ENCODE results near the gene SMAD7. TPM values are rescaled to one million over a fixed set of nuclear protein-coding genes. Genes with fewer than 3 reads are reported as not detected.

The SMAD7 gene
- total and polyA plus RNA-seq, 9 donors = 9.1 to 16.8 (median 13.2) TPM

DNA sequence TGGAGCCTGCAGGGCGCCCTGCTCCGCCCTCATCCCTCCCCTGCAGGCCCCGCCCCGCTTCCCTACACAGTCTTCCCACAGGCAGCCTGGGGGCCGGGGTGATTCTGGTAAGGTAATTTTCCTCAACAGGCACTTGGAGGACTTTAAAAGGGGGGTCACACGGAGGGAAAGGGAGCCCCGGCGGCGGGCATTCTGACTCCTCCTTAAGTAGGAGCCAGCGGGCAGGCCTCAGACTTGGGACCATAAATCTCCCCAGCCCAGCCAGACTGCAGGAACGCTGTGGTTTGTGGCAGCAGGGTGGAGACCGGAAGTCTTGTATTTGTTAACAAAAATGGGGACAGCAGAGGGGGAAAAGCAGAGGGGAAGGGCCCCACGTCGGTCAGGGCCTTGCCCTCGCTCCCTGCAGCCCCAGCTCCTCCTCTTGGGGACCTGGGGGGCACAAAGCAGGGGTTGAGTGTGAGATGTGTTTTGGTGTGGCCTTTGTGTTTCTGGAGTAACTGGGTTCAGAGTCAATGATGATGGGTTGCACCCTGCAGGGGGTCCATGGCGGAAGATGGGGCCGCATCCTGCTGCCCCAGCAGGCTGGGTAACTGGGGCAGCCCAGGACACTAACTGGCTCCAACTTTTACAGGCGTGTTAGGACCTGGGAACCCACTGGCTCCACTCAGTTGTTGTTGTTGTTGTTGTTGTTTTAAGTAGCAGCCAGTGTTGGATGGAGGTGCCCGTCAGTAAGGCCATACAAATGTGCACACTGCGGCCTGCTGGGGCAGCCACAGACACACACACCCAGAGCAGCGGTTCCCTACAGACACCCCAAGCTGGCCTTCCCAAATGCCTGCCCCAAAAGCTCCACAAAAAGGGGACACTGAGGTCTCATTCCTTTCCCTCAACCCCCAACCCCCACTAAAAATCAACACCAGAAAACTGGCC is 27.7 kb downstream of the SMAD7 start:
- WGBS (ENCODE audit: insufficient coverage) = 11% methylated on average over 12 of the region's 21 CpGs
- Histone ChIP-seq H3K27me3 (ENCODE audit: control insufficient read depth, insufficient read depth, low read length) (no peaks in the 10 kb centered on the region), H3K9me3 (replicated peaks; ENCODE audit: control insufficient read depth, low read depth, low read length) (no peaks in the 10 kb centered on the region), H3K27ac (ENCODE audit: low read length) (peak overlapping the region; percentile 61), H3K4me1 (ENCODE audit: control insufficient read depth, insufficient read depth, low read length) (peaks cover 68% of the 10 kb centered on the region), H3K36me3 (ENCODE audit: control insufficient read depth, insufficient read depth, low read length) (peaks cover 21% of the 10 kb centered on the region), H3K4me3 (ENCODE audit: low read length) (peak overlapping the region; percentile 20)
- DNase-seq = peak; percentile 83

DNA sequence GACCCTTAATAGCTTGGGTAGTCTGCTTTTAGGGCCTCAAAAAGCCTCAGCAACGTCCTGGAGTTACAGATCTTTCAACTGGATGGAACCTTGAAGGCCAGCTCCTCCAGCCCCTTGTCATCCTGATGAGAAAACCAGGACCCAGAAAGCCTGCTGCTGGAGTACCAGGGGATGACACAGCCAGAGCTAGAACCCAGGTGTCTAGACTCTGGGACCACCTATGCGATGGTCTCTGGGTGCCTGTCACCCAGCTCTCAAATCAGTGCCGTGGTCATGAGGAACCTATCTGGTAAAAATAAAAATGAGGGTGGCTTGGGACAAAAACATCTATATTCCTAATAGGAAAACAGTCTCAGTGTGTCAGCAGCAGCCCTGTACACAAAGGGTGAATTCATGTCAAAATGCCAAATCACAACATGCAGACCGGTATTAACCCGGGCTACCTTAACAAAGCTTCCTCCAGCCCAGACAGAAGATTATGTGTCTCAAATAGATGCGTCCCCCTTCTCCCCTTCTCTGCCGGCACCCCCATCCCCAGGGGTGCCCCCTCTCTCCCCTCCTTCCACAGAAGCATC is 28.5 kb downstream of the SMAD7 start:
- H3K9me3 ChIP-seq (replicated peaks; ENCODE audit: control insufficient read depth, low read depth, low read length) = no peaks in the 10 kb centered on the region
- H3K27ac ChIP-seq (ENCODE audit: low read length) = peak overlapping the region; percentile 61
- peaks cover 60% of the 10 kb centered on the region for H3K4me1 ChIP-seq (ENCODE audit: control insufficient read depth, insufficient read depth, low read length)
- WGBS (ENCODE audit: insufficient coverage) = 8% methylated on average over 3 of the region's 7 CpGs
- H3K36me3 ChIP-seq (ENCODE audit: control insufficient read depth, insufficient read depth, low read length) = peaks cover 21% of the 10 kb centered on the region
- peak; percentile 64 for DNase-seq
- H3K27me3 ChIP-seq (ENCODE audit: control insufficient read depth, insufficient read depth, low read length) = no peaks in the 10 kb centered on the region
- H3K4me3 ChIP-seq (ENCODE audit: low read length) = peak overlapping the region; percentile 20

DNA sequence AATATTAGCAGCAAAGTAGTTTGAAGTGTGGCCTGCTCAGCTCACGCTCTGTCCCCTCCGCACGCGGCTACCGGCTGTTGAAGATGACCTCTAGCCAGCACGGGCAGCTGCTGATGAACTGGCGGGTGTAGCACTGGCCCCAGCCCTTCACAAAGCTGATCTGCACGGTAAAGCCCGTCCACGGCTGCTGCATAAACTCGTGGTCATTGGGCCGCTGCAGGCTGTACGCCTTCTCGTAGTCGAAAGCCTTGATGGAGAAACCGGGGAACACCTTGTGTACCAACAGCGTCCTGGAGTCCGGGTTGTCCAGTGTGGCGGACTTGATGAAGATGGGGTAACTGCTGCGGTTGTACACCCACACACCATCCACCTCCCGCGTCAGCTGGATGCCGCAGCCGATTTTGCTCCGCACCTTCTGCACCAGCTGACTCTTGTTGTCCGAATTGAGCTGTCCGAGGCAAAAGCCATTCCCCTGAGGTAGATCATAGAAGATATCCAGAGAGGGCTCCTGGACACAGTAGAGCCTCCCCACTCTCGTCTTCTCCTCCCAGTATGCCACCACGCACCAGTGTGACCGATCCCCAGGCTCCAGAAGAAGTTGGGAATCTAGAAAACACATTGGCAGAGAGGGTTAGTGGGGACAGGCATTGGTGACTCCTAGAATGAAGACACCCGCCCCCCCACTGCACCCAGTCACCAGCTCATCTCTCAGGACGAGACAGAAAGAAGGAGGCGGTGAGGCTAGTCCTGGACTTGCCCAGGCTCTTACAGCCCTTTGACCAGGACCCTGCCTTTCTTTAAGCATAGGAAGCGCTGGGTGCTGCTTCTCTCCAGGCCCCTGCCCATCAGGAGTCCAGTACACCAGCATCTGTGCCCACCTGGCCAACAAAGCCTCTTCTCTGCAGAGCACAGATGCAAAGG is 29.2 kb downstream of the SMAD7 start:
- H3K9me3 ChIP-seq (replicated peaks; ENCODE audit: control insufficient read depth, low read depth, low read length) = no peaks in the 10 kb centered on the region
- H3K27ac ChIP-seq (ENCODE audit: low read length) = no peak overlapping the region
- DNase-seq = peak; percentile 66
- 82% methylated on average over 21 of the region's 34 CpGs for WGBS (ENCODE audit: insufficient coverage)
- peaks cover 53% of the 10 kb centered on the region for H3K4me1 ChIP-seq (ENCODE audit: control insufficient read depth, insufficient read depth, low read length)
- H3K36me3 ChIP-seq (ENCODE audit: control insufficient read depth, insufficient read depth, low read length) = peaks cover 21% of the 10 kb centered on the region
- no peaks in the 10 kb centered on the region for H3K27me3 ChIP-seq (ENCODE audit: control insufficient read depth, insufficient read depth, low read length)
- no peak overlapping the region for H3K4me3 ChIP-seq (ENCODE audit: low read length)

DNA sequence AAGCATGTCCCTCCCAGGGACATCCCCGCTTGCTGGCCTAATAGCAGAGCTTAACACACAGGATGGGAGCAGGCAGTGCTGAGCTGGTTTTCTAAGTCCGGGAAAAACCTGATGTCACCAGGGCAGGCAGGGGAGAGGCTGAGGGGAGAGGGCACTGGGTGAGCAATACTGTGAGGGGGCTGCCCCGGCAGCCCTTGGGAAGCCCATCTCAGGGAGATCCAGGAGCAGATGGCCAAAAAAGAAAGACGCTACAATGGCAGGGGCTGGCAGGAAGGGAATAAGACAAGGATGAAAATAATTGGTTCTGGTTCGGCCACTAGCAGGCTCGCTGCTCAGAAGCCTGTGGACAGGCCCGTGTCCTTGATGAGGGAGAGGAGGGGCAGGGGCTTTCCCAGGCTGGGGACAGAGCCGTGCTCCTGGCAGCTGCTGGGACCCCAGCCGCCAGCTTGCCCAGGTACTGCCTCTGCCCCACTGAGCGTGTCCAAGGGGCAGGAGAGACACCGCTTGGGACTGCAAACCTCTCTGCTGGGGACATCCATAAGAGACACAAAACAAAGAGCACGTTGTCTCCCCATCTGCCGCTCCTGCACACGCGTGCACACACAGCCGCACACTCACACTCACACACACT is 30.2 kb downstream of the SMAD7 start:
- Histone ChIP-seq H3K4me1 (ENCODE audit: control insufficient read depth, insufficient read depth, low read length) (peaks cover 56% of the 10 kb centered on the region), H3K36me3 (ENCODE audit: control insufficient read depth, insufficient read depth, low read length) (peaks cover 21% of the 10 kb centered on the region), H3K4me3 (ENCODE audit: low read length) (no peak overlapping the region), H3K9me3 (replicated peaks; ENCODE audit: control insufficient read depth, low read depth, low read length) (no peaks in the 10 kb centered on the region), H3K27ac (ENCODE audit: low read length) (peak overlapping the region; percentile 44), H3K27me3 (ENCODE audit: control insufficient read depth, insufficient read depth, low read length) (no peaks in the 10 kb centered on the region)
- WGBS (ENCODE audit: insufficient coverage) = 60% methylated on average over 10 of the region's 16 CpGs
- DNase-seq = no peak

DNA sequence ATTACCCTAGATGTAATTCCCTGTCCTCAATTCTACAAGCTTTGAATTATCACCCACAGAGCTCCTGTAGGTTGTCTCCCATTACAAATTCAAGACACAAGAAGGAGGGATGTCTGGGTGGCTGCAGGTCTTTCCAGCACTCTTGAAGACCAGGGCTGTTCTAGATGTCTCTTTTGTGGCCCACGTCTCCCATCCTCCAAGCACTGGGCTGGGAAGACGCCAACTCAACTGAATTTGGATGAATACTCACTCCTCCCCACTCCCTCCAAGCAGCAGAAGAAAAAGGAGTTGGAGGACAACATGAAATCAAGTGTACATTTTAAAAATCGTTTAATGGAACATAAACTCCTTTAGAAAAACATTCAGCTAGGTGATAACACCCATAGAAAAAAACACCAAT is 31.2 kb downstream of the SMAD7 start:
- Histone ChIP-seq H3K36me3 (ENCODE audit: control insufficient read depth, insufficient read depth, low read length) (peaks cover 21% of the 10 kb centered on the region), H3K9me3 (replicated peaks; ENCODE audit: control insufficient read depth, low read depth, low read length) (no peaks in the 10 kb centered on the region), H3K4me1 (ENCODE audit: control insufficient read depth, insufficient read depth, low read length) (peaks cover 55% of the 10 kb centered on the region), H3K27ac (ENCODE audit: low read length) (no peak overlapping the region), H3K4me3 (ENCODE audit: low read length) (no peak overlapping the region), H3K27me3 (ENCODE audit: control insufficient read depth, insufficient read depth, low read length) (no peaks in the 10 kb centered on the region)
- no peak for DNase-seq
- no CpG with 5 or more reads among the region's 3 CpGs for WGBS (ENCODE audit: insufficient coverage)

DNA sequence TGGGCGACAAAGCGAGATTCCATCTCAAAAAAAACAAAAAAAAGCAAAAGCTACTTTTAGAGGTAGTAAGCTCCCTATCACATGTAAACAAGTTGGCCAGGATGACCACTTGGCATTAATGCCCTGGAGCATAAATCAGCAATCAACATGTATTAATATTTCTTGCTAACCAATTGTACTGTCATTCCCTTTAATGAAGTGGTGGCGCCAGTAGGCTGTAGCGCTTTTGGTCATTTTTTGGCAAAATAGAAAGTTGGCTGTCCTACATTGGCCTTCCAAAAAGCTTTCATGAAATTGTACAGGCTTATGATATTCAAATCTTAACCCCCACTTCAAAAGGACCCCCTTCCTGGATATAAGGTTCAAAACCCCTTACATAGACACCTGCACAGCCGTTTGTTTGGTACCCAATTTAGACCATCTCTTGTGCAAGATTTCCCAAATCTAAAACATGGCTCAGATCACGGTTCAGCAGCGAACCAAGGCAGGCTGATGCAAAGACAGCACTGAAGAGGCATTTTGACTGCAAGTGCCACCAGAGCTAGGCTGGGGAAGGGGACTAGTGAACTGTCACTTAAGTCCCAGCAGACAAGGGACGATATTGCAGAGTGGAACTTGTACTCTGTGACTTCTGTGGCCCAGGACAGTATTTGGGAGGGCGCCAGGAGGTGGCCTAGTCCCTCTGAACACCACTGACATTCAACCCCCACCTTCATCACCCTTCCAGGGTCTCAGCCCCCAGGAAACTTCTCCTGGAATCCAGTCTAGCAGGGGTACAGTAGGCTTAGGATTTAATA is 31.9 kb downstream of the SMAD7 start:
- 75% methylated on average over 3 of the region's 9 CpGs for WGBS (ENCODE audit: insufficient coverage)
- DNase-seq = no peak
- no peak overlapping the region for H3K4me3 ChIP-seq (ENCODE audit: low read length)
- H3K27ac ChIP-seq (ENCODE audit: low read length) = no peak overlapping the region
- no peaks in the 10 kb centered on the region for H3K9me3 ChIP-seq (replicated peaks; ENCODE audit: control insufficient read depth, low read depth, low read length)
- H3K27me3 ChIP-seq (ENCODE audit: control insufficient read depth, insufficient read depth, low read length) = no peaks in the 10 kb centered on the region
- peaks cover 50% of the 10 kb centered on the region for H3K4me1 ChIP-seq (ENCODE audit: control insufficient read depth, insufficient read depth, low read length)
- peaks cover 21% of the 10 kb centered on the region for H3K36me3 ChIP-seq (ENCODE audit: control insufficient read depth, insufficient read depth, low read length)

DNA sequence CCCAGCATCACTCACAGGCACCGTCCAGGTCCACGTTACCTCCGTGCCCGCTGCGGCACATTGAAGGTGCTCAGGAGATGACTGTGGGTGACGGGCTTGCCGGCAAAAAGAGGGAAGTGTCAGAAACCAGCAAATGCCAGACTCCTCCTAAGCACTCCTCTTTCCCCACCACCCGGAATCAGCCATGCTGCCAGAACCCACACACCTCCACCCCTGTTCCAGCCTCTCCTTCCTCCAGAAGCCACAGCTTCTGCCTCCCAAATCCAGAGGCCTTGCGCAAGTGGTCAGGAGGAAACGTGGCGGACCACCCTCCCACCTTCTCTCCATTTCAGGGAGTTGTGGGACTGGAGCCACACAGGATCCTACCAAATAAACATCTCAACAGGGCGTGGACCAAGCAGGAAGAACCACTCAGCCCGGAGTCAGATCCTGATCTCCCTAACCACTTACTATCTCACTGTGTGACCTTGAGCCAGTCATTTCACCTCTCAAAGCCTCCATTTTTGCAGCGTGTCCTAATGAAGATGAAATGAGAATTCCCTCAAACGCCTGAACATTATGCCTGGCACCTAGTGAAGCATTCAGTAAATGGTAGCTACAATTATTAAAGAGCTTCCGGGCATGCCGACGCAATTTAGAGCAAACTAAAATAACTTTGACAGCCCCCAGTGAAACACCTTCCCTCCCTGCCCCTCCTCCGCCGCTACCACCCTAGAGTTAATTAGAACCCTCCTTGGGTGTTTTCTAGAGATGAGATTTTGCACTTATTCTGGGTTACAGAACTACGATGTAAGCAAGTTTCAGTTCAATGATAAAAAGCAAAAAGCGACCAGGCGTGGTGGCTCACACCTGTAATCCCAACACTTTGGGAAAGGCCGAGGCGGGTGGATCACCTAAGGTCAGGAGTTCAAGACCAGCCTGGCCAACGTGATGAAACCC is 32.9 kb downstream of the SMAD7 start:
- WGBS (ENCODE audit: insufficient coverage) = 88% methylated on average over 14 of the region's 26 CpGs

DNA sequence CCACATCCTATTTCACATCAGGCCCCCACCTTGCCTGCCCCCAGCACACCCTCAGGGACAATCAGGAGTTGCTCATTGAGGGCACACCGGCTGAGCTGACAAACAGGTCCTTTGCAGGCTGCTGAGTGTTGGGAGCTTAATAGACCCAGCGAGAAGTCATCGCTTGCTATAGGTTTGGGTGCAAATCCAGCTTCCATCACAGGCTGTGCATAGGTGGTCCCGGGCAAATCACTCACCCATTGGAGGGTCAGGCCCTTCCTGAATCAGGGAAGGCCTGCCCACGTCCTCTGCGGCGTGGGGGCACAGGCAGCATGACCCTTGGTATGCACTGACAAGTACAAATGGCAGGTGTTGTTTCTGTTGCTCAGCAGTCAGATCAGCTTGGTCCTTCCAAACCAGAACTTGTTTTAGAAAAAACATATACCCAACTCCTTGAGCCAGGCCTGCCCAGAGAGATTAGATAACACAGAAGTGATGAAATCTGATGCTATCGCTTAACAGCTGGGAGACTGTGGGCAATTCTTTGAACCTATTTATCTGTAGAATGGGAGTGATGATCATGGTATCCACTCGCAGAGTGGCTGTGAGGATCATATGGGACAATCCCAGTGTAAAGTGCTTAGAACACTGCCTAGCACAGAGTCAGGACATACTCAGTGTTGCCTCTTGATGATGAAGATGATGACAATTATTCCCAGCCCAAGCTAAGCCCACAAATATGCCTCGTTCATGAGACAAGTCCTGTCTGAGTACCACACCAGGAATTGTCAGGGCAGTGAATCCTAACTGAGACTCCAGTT is 34.9 kb downstream of the SMAD7 start:
- Histone ChIP-seq H3K4me3 (ENCODE audit: low read length) (no peak overlapping the region), H3K4me1 (ENCODE audit: control insufficient read depth, insufficient read depth, low read length) (peaks cover 21% of the 10 kb centered on the region), H3K27ac (ENCODE audit: low read length) (no peak overlapping the region), H3K9me3 (replicated peaks; ENCODE audit: control insufficient read depth, low read depth, low read length) (no peaks in the 10 kb centered on the region), H3K36me3 (ENCODE audit: control insufficient read depth, insufficient read depth, low read length) (peaks cover 9% of the 10 kb centered on the region), H3K27me3 (ENCODE audit: control insufficient read depth, insufficient read depth, low read length) (no peaks in the 10 kb centered on the region)
- 78% methylated on average over 7 of the region's 10 CpGs for WGBS (ENCODE audit: insufficient coverage)
- DNase-seq = no peak

More for the DNA sequence above, 32.9 kb downstream of the SMAD7 start:
- Histone ChIP-seq H3K4me3 (ENCODE audit: low read length) (no peak overlapping the region), H3K9me3 (replicated peaks; ENCODE audit: control insufficient read depth, low read depth, low read length) (no peaks in the 10 kb centered on the region), H3K27me3 (ENCODE audit: control insufficient read depth, insufficient read depth, low read length) (no peaks in the 10 kb centered on the region), H3K27ac (ENCODE audit: low read length) (no peak overlapping the region), H3K36me3 (ENCODE audit: control insufficient read depth, insufficient read depth, low read length) (peaks cover 14% of the 10 kb centered on the region), H3K4me1 (ENCODE audit: control insufficient read depth, insufficient read depth, low read length) (peaks cover 40% of the 10 kb centered on the region)
- DNase-seq = no peak

Measured in muscle of leg (tissue), 11 donors.